ENCODE results near the gene WASHC4.

DNA sequence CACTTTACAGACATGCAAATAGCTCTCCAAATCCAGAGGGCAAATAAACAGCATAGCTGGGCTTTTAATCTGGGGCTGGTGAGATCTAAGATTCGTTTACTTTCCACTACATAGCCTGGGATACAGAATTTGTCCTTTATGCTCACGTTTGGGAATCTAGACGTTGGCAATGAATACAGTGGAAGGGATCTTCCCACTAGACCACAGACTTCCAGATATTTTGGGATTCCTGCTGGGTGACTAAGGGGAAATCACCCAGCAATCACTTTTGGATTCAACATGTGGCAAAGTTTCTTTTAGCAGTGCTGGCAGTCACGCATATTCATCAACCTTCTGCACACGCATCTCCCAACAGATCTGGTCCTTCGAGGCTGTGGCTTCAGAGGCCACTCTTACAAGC, 104.9 kb downstream of the WASHC4 start:
- TF ChIP-seq, protein P1, sequence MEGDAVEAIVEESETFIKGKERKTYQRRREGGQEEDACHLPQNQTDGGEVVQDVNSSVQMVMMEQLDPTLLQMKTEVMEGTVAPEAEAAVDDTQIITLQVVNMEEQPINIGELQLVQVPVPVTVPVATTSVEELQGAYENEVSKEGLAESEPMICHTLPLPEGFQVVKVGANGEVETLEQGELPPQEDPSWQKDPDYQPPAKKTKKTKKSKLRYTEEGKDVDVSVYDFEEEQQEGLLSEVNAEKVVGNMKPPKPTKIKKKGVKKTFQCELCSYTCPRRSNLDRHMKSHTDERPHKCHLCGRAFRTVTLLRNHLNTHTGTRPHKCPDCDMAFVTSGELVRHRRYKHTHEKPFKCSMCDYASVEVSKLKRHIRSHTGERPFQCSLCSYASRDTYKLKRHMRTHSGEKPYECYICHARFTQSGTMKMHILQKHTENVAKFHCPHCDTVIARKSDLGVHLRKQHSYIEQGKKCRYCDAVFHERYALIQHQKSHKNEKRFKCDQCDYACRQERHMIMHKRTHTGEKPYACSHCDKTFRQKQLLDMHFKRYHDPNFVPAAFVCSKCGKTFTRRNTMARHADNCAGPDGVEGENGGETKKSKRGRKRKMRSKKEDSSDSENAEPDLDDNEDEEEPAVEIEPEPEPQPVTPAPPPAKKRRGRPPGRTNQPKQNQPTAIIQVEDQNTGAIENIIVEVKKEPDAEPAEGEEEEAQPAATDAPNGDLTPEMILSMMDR (IDR thresholded peaks at IDR 0.05) = no peak
- no peak for TF ChIP-seq POLR2AphosphoS5 (IDR thresholded peaks at IDR 0.05)
- TF ChIP-seq POLR2A (IDR thresholded peaks at IDR 0.05) = no peak
- TF ChIP-seq EP300 (IDR thresholded peaks at IDR 0.05) = no peak
